ENCODE results near the gene FGD5. TPM values are rescaled to one million over a fixed set of nuclear protein-coding genes. Genes with fewer than 3 reads are reported as not detected.

Gene FGD5
- total RNA-seq, 1 donor from 2014 or later, result 0.24 TPM

GRCh38 chr3:14946236-14946635 is 127.5 kb downstream of the FGD5 start:
- no peaks in the 10 kb centered on the region for H3K27me3 ChIP-seq
- H3K4me3 ChIP-seq, result peak overlapping the region; percentile 99
- no peak overlapping the region for H2AFZ ChIP-seq (replicated peaks)
- H3K79me2 ChIP-seq (ENCODE audit: low read depth), result peaks cover 87% of the 10 kb centered on the region
- H3K4me3 Mint-ChIP-seq, result peak overlapping the region; percentile 97
- peaks cover 50% of the 10 kb centered on the region for H3F3A ChIP-seq (ENCODE audit: low read depth)
- no peak overlapping the region for H3K9ac ChIP-seq
- DNase-seq (ENCODE audit: low spot score), result no peak
- H3K9me3 ChIP-seq (ENCODE audit: low read depth), result no peaks in the 10 kb centered on the region
- H3K36me3 ChIP-seq, result peaks cover 7% of the 10 kb centered on the region
- H3K4me2 ChIP-seq, result peak overlapping the region; percentile 99
- H3K9me3 Mint-ChIP-seq, result no peaks in the 10 kb centered on the region
- H3K27ac ChIP-seq, result no peak overlapping the region
- H3K27ac Mint-ChIP-seq, result no peak overlapping the region
- H3K36me3 Mint-ChIP-seq, result peaks cover 19% of the 10 kb centered on the region
- H3K4me1 ChIP-seq, result peaks cover 22% of the 10 kb centered on the region
- TF ChIP-seq EZH2phosphoT487 (IDR thresholded peaks at IDR 0.05) (no peak), CTCF (IDR thresholded peaks at IDR 0.05) (no peak), EZH2 (IDR thresholded peaks at IDR 0.05) (no peak)
- peaks cover 20% of the 10 kb centered on the region for H3K4me1 Mint-ChIP-seq
- H3K27me3 Mint-ChIP-seq (ENCODE audit: insufficient read depth, low read depth), result no peaks in the 10 kb centered on the region
- H4K20me1 ChIP-seq (ENCODE audit: low read depth), result peaks cover 60% of the 10 kb centered on the region

GRCh38 chr3:14946739-14947099 is 128.0 kb downstream of the FGD5 start:
- H3F3A ChIP-seq (ENCODE audit: low read depth), result peaks cover 46% of the 10 kb centered on the region
- peaks cover 7% of the 10 kb centered on the region for H3K36me3 ChIP-seq
- Mint-ChIP-seq H3K27ac (peak overlapping the region; percentile 95), H3K4me1 (peaks cover 20% of the 10 kb centered on the region), H3K36me3 (peaks cover 19% of the 10 kb centered on the region), H3K4me3 (peak overlapping the region; percentile 97), H3K27me3 (ENCODE audit: insufficient read depth, low read depth) (no peaks in the 10 kb centered on the region), H3K9me3 (no peaks in the 10 kb centered on the region)
- peak overlapping the region; percentile 99 for H3K4me2 ChIP-seq
- DNase-seq (ENCODE audit: low spot score), result no peak
- no peak overlapping the region for H2AFZ ChIP-seq (replicated peaks)
- peaks cover 89% of the 10 kb centered on the region for H3K79me2 ChIP-seq (ENCODE audit: low read depth)
- no peak for TF ChIP-seq EZH2phosphoT487 (IDR thresholded peaks at IDR 0.05)
- peak overlapping the region; percentile 99 for H3K4me3 ChIP-seq
- peaks cover 22% of the 10 kb centered on the region for H3K4me1 ChIP-seq
- H3K9me3 ChIP-seq (ENCODE audit: low read depth), result no peaks in the 10 kb centered on the region
- no peaks in the 10 kb centered on the region for H3K27me3 ChIP-seq
- peaks cover 58% of the 10 kb centered on the region for H4K20me1 ChIP-seq (ENCODE audit: low read depth)
- peak overlapping the region; percentile 100 for H3K27ac ChIP-seq
- peak overlapping the region; percentile 89 for H3K9ac ChIP-seq

GRCh38 chr3:14947100-14947885 is 128.5 kb downstream of the FGD5 start, which contains the start of gene NR2C2:
Gene NR2C2 (plus strand): TSS chr3:14947583. CDS start chr3:15003915, 56,332 bp downstream.
- Mint-ChIP-seq H3K9me3 (no peaks in the 10 kb centered on the region), H3K4me1 (peaks cover 20% of the 10 kb centered on the region), H3K4me3 (peak within 1 kb of the TSS; percentile 97), H3K27ac (peak within 1 kb of the TSS; percentile 100), H3K27me3 (ENCODE audit: insufficient read depth, low read depth) (no peaks in the 10 kb centered on the region), H3K36me3 (peaks cover 19% of the 10 kb centered on the region)
- peak within 1 kb of the TSS; percentile 59 for H2AFZ ChIP-seq (replicated peaks)
- peak within 1 kb of the TSS; percentile 100 for H3K27ac ChIP-seq
- H3K4me3 ChIP-seq, result peak within 1 kb of the TSS; percentile 99
- H3F3A ChIP-seq (ENCODE audit: low read depth), result peaks cover 44% of the 10 kb centered on the region
- H3K27me3 ChIP-seq, result no peaks in the 10 kb centered on the region
- peak within 1 kb of the TSS; percentile 93 for H3K9ac ChIP-seq
- peaks cover 22% of the 10 kb centered on the region for H3K4me1 ChIP-seq
- H4K20me1 ChIP-seq (ENCODE audit: low read depth), result peaks cover 57% of the 10 kb centered on the region
- peak within 1 kb of the TSS; percentile 99 for H3K4me2 ChIP-seq
- peak; percentile 92 for DNase-seq (ENCODE audit: low spot score)
- peaks cover 7% of the 10 kb centered on the region for H3K36me3 ChIP-seq
- TF ChIP-seq EZH2phosphoT487 (IDR thresholded peaks at IDR 0.05), result no peak
- TF ChIP-seq CTCF (IDR thresholded peaks at IDR 0.05), result no peak
- no peak for TF ChIP-seq EZH2 (IDR thresholded peaks at IDR 0.05)
- peaks cover 90% of the 10 kb centered on the region for H3K79me2 ChIP-seq (ENCODE audit: low read depth)
- no peaks in the 10 kb centered on the region for H3K9me3 ChIP-seq (ENCODE audit: low read depth)

Data from neural progenitor cell (in vitro differentiated cells).